ENCODE measurements around the gene SNCAIP. TPM values are rescaled to one million over a fixed set of nuclear protein-coding genes. Genes with fewer than 3 reads are reported as not detected.
A peak's percentile ranks its signal among the peaks of the same experiment; 100 is the strongest.

The SNCAIP gene
- total and polyA plus RNA-seq, 2 experiments from 2014 or later: 6.1 to 11.9 TPM

DNA sequence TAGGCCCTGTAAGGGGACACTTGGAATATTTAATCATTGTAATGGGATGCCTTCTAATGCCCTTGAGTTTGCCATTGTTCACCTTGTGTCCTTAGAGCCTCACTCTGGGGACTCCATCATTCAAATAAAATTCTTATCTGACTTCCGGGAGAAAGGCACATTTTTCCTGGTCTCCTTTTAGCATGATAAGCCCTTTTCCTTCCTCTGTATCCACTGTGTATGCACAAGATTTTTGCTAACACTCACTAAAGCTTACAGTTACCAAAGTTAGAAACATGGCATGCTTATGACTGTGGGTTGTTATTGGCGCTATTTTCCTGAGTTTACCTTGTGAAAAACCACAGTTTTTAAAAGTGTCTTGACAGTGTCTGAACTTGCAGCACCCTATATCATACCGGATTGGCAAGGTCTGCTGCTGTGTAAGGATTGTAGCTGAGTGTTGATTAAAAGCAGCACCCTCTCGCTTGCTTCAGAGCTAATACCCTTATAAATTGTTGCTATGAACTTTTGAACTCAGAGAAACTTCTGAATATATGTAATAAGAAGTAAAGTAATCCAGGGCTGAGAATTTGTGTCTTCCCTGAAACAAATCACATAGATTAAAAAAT lies 46.4 kb downstream of the SNCAIP start (continued):
- TF ChIP-seq NANOG (IDR thresholded peaks at IDR 0.05; ENCODE audit: borderline replicate concordance): no peak
- TF ChIP-seq CTCF (conservative IDR thresholded peaks at IDR 0.05; ENCODE audit: low read depth in 2 of 2): no peak
- TF ChIP-seq CREB1 (CRISPR knock-in tag; IDR thresholded peaks at IDR 0.05; ENCODE audit: low read depth): no peak
- TF ChIP-seq, protein P1, sequence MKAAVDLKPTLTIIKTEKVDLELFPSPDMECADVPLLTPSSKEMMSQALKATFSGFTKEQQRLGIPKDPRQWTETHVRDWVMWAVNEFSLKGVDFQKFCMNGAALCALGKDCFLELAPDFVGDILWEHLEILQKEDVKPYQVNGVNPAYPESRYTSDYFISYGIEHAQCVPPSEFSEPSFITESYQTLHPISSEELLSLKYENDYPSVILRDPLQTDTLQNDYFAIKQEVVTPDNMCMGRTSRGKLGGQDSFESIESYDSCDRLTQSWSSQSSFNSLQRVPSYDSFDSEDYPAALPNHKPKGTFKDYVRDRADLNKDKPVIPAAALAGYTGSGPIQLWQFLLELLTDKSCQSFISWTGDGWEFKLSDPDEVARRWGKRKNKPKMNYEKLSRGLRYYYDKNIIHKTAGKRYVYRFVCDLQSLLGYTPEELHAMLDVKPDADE (IDR thresholded peaks at IDR 0.05): no peak
- no peak for TF ChIP-seq ZNF114 (CRISPR knock-in tag; IDR thresholded peaks at IDR 0.05)
- TF ChIP-seq ZNF331 (CRISPR knock-in tag; IDR thresholded peaks at IDR 0.05; ENCODE audit: low read depth): no peak
- TF ChIP-seq EZH2phosphoT487 (IDR thresholded peaks at IDR 0.05; ENCODE audit: unreplicated experiment): no peak
- no peak for TF ChIP-seq EZH2 (IDR thresholded peaks at IDR 0.05; ENCODE audit: low read depth, unreplicated experiment)

GRCh38 chr5:122362361-122362760 lies 50.3 kb downstream of the SNCAIP start:
- peaks cover 2% of the 10 kb centered on the region for H3K27me3 Mint-ChIP-seq (ENCODE audit: insufficient read depth, low read depth, poor library complexity)
- H3K27ac Mint-ChIP-seq: no peak overlapping the region
- ATAC-seq (no peak), DNase-seq (ENCODE audit: low spot score) (no peak)
- H3K79me2 ChIP-seq (replicated peaks; ENCODE audit: insufficient read depth): no peaks in the 10 kb centered on the region
- H3F3A ChIP-seq (replicated peaks; ENCODE audit: low read depth): no peaks in the 10 kb centered on the region
- H3K9me2 ChIP-seq (ENCODE audit: insufficient read depth): peaks cover 7% of the 10 kb centered on the region; the same call in 1 of the 2 replicates
- H3K36me3 ChIP-seq (ENCODE audit: insufficient read depth): no peaks in the 10 kb centered on the region
- H3K4me3 Mint-ChIP-seq: no peak overlapping the region
- peaks cover 24% of the 10 kb centered on the region for H3K4me1 ChIP-seq (ENCODE audit: insufficient read depth)
- 0 out of 2 replicates have a peak overlapping the region, but pooled peaks have one; percentile 11 for H3K27ac ChIP-seq (ENCODE audit: low read depth)
- H3K9me3 Mint-ChIP-seq: no peaks in the 10 kb centered on the region
- H3K4me1 Mint-ChIP-seq: peaks cover 14% of the 10 kb centered on the region
- no peaks in the 10 kb centered on the region for H3K27me3 ChIP-seq (ENCODE audit: insufficient read depth)
- no peak overlapping the region for H3K4me2 ChIP-seq
- H3K36me3 Mint-ChIP-seq (ENCODE audit: low read depth): no peaks in the 10 kb centered on the region
- no peak overlapping the region for H2AFZ ChIP-seq
- no peaks in the 10 kb centered on the region for H4K20me1 ChIP-seq (replicated peaks; ENCODE audit: insufficient read depth)
- no peak overlapping the region for H3K4me3 ChIP-seq
- TF ChIP-seq ZNF114 (CRISPR knock-in tag; IDR thresholded peaks at IDR 0.05): no peak
- TF ChIP-seq ZNF331 (CRISPR knock-in tag; IDR thresholded peaks at IDR 0.05; ENCODE audit: low read depth): no peak
- no peak for TF ChIP-seq REST (IDR thresholded peaks at IDR 0.05; ENCODE audit: unreplicated experiment)
- TF ChIP-seq EZH2phosphoT487 (IDR thresholded peaks at IDR 0.05; ENCODE audit: unreplicated experiment): no peak
- TF ChIP-seq CREB1 (CRISPR knock-in tag; IDR thresholded peaks at IDR 0.05; ENCODE audit: low read depth): no peak
- no peak for TF ChIP-seq NANOG (IDR thresholded peaks at IDR 0.05; ENCODE audit: borderline replicate concordance)
- no peak for TF ChIP-seq STAT1 (IDR thresholded peaks at IDR 0.05; ENCODE audit: unreplicated experiment)
- TF ChIP-seq CTCF (conservative IDR thresholded peaks at IDR 0.05; ENCODE audit: low read depth in 2 of 2): no peak
- TF ChIP-seq EZH2 (IDR thresholded peaks at IDR 0.05; ENCODE audit: low read depth, unreplicated experiment): no peak
- TF ChIP-seq, protein P1 (IDR thresholded peaks at IDR 0.05): no peak
- no peak for TF ChIP-seq POLR2AphosphoS5 (IDR thresholded peaks at IDR 0.05; ENCODE audit: low read depth)
- no peak for TF ChIP-seq JUNB (IDR thresholded peaks at IDR 0.05; ENCODE audit: unreplicated experiment)

Data from GM23338 (cell line).